PFSK-1 (cell line): ENCODE data around the gene MYO7B.

Experiments
- FOXP2 ChIP-seq: optimal IDR thresholded peaks from 2 replicates; pipeline ENCODE3; 2011; ENCODE audit warnings: borderline replicate concordance, control low read depth, inconsistent platforms; ENCODE audit not compliant: insufficient read depth; ENCODE audit errors: extremely low read length, extremely low read depth
- POLR2AphosphoS5 ChIP-seq: IDR thresholded peaks from 2 replicates; pipeline ENCODE4 v1.6.1; 2012; ENCODE audit warnings: low read depth, mild to moderate bottlenecking, control low read depth, low read length, moderate library complexity
- SIN3A ChIP-seq: IDR thresholded peaks from 2 replicates; pipeline ENCODE4 v1.6.1; 2012; ENCODE audit warnings: mild to moderate bottlenecking, low read length, moderate library complexity, borderline replicate concordance; ENCODE audit not compliant: insufficient read depth
- TAF1 ChIP-seq: IDR thresholded peaks from 2 replicates; pipeline ENCODE4 v1.6.1; 2012; ENCODE audit warnings: low read length, control low read depth, borderline replicate concordance; ENCODE audit not compliant: insufficient read depth
- TF ChIP-seq, protein P1 (sequence below), 2 experiments: IDR thresholded peaks; 2 replicates each; pipeline versions ENCODE4 v1.6.1 to v1.8.0; 2011 to 2012; ENCODE audit warnings: low read depth in 2 of 2, low read length in 2 of 2, control low read depth in 1 of 2, inconsistent platforms in 1 of 2, mild to moderate bottlenecking in 1 of 2, moderate library complexity in 1 of 2; ENCODE audit not compliant: insufficient read depth in 1 of 2

MYO7B gene

DNA sequence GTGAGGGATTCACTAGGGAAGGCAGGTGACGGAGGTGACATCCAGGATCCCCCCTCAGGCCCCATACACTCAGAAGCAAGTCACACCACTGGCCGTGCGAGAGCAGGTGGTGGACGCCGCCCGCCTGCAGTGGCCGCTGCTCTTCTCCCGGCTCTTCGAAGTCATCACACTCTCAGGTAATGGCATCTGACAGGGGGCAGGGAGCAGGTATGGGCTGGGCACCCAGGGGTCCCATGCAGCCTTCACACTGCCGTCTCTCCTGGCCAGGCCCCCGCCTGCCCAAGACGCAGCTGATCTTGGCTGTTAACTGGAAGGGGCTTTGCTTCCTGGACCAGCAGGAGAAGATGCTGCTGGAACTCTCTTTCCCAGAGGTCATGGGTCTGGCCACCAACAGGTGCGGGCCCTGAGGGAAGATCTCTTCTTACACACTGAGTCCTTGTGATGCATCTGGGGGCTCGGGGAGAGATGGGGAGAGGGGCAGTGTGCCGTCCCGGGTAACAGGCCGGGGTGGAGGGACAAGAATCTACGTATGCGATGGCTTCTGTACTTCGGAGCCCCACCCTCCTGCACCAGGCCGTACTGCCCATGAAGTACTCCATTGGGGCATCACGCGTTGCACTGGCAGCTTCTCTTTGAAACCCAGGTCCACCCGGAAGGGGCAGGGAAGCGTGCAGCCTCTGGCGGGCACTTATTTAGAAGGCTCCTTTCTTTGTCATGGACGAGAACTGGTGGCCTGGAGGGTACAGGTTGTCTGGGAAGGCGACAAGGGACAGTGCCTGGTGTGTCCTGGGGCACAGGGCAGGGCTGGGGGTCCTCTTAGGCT lies 91.6 kb downstream of the MYO7B start:
- no peak for TF ChIP-seq POLR2AphosphoS5
- TF ChIP-seq, protein P1, sequence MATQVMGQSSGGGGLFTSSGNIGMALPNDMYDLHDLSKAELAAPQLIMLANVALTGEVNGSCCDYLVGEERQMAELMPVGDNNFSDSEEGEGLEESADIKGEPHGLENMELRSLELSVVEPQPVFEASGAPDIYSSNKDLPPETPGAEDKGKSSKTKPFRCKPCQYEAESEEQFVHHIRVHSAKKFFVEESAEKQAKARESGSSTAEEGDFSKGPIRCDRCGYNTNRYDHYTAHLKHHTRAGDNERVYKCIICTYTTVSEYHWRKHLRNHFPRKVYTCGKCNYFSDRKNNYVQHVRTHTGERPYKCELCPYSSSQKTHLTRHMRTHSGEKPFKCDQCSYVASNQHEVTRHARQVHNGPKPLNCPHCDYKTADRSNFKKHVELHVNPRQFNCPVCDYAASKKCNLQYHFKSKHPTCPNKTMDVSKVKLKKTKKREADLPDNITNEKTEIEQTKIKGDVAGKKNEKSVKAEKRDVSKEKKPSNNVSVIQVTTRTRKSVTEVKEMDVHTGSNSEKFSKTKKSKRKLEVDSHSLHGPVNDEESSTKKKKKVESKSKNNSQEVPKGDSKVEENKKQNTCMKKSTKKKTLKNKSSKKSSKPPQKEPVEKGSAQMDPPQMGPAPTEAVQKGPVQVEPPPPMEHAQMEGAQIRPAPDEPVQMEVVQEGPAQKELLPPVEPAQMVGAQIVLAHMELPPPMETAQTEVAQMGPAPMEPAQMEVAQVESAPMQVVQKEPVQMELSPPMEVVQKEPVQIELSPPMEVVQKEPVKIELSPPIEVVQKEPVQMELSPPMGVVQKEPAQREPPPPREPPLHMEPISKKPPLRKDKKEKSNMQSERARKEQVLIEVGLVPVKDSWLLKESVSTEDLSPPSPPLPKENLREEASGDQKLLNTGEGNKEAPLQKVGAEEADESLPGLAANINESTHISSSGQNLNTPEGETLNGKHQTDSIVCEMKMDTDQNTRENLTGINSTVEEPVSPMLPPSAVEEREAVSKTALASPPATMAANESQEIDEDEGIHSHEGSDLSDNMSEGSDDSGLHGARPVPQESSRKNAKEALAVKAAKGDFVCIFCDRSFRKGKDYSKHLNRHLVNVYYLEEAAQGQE (IDR thresholded peaks at IDR 0.05; ENCODE audit: insufficient read depth in 1 of 2, low read depth in 2 of 2, low read length in 2 of 2) = no peak
- TF ChIP-seq TAF1 = no peak
- no peak for TF ChIP-seq SIN3A
- no peak for TF ChIP-seq FOXP2

DNA sequence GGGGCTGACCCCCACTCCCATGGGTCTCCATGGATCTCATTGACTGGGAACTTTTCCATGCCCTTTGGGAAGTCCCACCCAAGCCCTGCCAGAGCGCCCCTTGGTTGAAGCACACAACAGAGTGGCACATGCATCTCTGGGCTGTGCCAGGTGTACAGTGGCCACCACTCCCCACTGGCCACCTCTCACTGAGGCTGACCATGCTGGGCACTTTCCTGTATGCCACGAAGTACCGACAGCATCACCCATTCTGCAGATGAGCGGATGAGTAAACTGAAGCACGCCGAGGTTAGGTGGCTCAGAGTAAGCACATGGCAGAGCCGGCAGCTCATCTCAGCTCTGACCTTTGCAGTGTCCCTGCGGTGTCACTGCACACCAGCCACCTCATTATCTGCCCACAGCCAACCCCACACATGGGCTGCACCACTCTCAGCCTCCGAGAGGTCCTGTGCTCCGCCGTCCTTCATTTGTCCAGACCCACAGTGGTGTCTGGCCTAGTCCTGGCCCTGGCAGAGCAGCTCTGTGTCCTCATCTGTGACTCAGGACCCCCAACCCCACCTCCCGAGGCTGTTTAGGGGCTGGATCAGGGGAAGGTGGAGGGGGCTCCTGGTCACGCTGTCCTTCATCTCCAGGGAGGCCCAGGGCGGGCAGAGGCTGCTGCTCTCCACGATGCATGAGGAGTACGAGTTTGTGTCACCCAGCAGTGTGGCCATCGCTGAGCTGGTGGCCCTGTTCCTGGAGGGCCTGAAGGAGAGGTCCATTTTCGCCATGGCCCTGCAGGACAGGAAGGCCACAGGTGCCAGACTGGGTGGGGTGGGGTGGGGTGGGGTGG lies 92.5 kb downstream of the MYO7B start:
- TF ChIP-seq TAF1 (no peak), SIN3A (no peak)

DNA sequence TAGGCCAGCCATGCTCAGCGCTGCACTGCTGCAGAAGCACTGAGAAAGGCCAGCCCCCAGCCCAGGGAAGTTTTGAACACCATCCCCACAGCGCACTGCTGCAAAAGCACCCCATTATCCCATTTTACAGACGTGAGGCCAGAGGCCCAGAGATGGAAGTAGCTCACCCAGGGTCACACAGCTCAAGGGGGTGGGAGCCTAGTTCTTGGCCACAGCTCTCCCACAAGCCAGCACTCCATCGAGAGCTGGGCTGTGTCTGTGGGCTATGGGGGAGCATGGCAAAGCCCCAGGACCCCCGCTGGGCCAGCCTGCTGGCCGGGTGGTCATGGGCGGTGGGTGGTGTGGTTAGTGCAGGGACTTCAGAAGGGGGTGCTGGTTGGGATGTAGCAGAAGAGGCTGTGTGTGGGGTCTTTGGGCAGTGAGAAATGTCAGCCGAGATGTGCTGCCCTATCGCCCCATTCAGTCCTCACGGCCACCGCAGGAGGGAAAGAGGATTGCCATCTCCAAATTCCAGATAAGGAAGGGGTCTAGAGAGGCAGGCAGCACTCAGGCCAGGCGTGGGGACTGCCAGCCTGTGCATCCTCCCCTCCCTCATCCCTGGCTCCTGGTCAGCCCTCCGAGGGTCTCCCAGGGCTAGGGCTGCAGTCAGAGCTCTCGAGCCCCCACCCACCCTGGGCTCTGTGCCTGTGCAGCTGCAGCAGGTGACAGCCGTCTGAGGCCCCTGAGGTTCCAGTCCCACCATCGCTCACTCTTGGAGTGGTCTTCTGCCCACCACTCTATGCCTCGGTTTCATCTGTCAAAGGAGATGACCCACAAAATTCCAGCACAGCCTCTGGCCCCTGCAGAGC lies 93.5 kb downstream of the MYO7B start:
- TF ChIP-seq SIN3A (no peak), FOXP2 (no peak), TAF1 (no peak), POLR2AphosphoS5 (no peak)
- TF ChIP-seq, protein P1 (IDR thresholded peaks at IDR 0.05; ENCODE audit: insufficient read depth in 1 of 2, low read depth in 2 of 2, low read length in 2 of 2) = no peak

DNA sequence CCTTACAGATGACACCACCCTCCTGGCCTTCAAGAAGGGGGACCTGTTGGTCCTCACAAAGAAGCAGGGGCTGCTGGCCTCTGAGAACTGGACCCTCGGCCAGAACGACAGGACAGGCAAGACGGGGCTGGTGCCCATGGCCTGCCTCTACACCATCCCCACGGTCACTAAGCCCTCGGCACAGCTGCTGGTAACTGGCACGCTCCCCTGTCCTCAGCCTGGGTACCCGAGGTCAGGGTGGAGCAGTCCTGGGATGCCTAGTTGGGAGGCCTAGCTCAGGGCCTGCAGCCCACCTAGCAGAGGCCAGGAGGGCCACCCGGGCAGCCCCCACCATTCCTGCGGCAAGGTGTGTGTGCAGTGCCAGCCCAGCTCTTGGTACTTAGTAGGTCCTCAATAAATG lies 94.2 kb downstream of the MYO7B start:
- TF ChIP-seq POLR2AphosphoS5 = no peak
- TF ChIP-seq, protein P1 (IDR thresholded peaks at IDR 0.05; ENCODE audit: insufficient read depth in 1 of 2, low read depth in 2 of 2, low read length in 2 of 2) = no peak
- no peak for TF ChIP-seq FOXP2
- no peak for TF ChIP-seq TAF1
- no peak for TF ChIP-seq SIN3A

DNA sequence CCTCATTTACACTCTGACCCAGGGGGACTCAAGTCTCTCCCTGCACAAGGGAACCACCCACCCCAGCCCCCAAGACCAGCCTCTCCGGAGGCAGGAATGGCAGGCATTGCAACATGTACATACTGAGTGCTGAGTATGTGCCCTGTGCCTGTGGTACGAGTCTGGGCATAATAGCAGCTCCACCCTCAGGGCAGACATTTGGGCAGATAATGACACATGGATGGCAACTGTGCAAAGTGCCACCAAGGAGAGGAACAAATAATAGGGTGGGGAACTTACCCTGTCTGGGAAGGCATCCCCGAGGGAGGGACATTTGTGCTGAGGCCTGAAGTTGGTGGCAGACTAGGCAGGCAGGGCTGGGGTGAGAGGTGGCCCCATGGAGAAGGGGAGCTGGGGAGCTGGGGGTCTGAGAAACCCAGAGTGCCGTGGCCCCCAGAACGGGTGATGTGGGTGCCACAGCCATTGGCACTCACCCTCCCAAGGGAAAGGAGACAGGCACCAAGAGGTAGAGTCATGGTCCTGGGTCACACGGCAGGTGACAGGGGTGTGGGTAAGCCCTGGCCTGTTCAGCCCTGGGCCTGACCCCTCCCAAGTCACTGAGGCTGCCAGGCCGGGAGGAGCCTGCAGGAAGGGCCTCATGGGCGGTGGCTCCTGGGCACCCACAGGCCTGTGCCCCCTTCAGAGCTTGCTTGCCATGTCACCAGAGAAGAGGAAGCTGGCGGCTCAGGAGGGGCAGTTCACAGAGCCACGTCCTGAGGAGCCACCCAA lies 94.8 kb downstream of the MYO7B start:
- no peak for TF ChIP-seq TAF1
- no peak for TF ChIP-seq FOXP2
- TF ChIP-seq, protein P1 (IDR thresholded peaks at IDR 0.05; ENCODE audit: insufficient read depth in 1 of 2, low read depth in 2 of 2, low read length in 2 of 2) = no peak
- no peak for TF ChIP-seq SIN3A
- TF ChIP-seq POLR2AphosphoS5 = no peak
